ENCODE data around the gene SLC36A4. TPM values are rescaled to one million over a fixed set of nuclear protein-coding genes. Genes with fewer than 3 reads are reported as not detected.
"Not testable (repeated sequence)": the region's sequence is repeated elsewhere in the genome, so short reads cannot be mapped to it uniquely, and the experiment has no call there.

SLC36A4 gene
- 6.3 and 6.9 TPM in 2 replicates for total RNA-seq (2014; rRNA removed; shearing (Covaris generic))

GRCh38 chr11:93197380-93198214 lies at the start of gene SLC36A4:
TSS of gene SLC36A4 (minus strand) at chr11:93197991. CDS start at chr11:93197832, 159 bp downstream.
- peak; percentile 93 for DNase-seq (ENCODE audit: low read depth)

- DNase-seq (ENCODE audit: low read depth), result not testable (repeated sequence)
Measured at GRCh38 chr11:93246790-93247189, 49.0 kb upstream of the SLC36A4 start.

GRCh38 chr11:93244018-93244417 lies 46.2 kb upstream of the SLC36A4 start:
- DNase-seq (ENCODE audit: low read depth), result no peak

- DNase-seq (ENCODE audit: low read depth), result no peak
Measured at GRCh38 chr11:93239966-93240365, 42.2 kb upstream of the SLC36A4 start.

- DNase-seq (ENCODE audit: low read depth), result no peak
Measured at GRCh38 chr11:93238956-93239355, 41.2 kb upstream of the SLC36A4 start.

- peak; percentile 18 for DNase-seq (ENCODE audit: low read depth)
Measured at GRCh38 chr11:93236741-93237675, 39.2 kb upstream of the SLC36A4 start.

- peak; percentile 67 for DNase-seq (ENCODE audit: low read depth)
Measured at GRCh38 chr11:93234602-93235207, 36.9 kb upstream of the SLC36A4 start.

- no peak for DNase-seq (ENCODE audit: low read depth)
Measured at GRCh38 chr11:93229876-93230275, 32.1 kb upstream of the SLC36A4 start.

- DNase-seq (ENCODE audit: low read depth), result no peak
Measured at GRCh38 chr11:93225662-93226061, 27.9 kb upstream of the SLC36A4 start.

- no peak for DNase-seq (ENCODE audit: low read depth)
Measured at GRCh38 chr11:93221539-93221938, 23.7 kb upstream of the SLC36A4 start.

GRCh38 chr11:93220078-93220477 lies 22.3 kb upstream of the SLC36A4 start:
- no peak for DNase-seq (ENCODE audit: low read depth)

GRCh38 chr11:93219440-93219839 lies 21.6 kb upstream of the SLC36A4 start:
- no peak for DNase-seq (ENCODE audit: low read depth)

- DNase-seq (ENCODE audit: low read depth), result no peak
Measured at GRCh38 chr11:93216511-93217101, 18.8 kb upstream of the SLC36A4 start.

- DNase-seq (ENCODE audit: low read depth), result no peak
Measured at GRCh38 chr11:93213622-93214021, 15.8 kb upstream of the SLC36A4 start.

GRCh38 chr11:93212094-93212493 lies 14.3 kb upstream of the SLC36A4 start:
- no peak for DNase-seq (ENCODE audit: low read depth)

- no peak for DNase-seq (ENCODE audit: low read depth)
Measured at GRCh38 chr11:93209466-93209865, 11.7 kb upstream of the SLC36A4 start.

GRCh38 chr11:93208663-93209270 lies 11.0 kb upstream of the SLC36A4 start:
- no peak for DNase-seq (ENCODE audit: low read depth)

GRCh38 chr11:93199616-93200015 lies 1.8 kb upstream of the SLC36A4 start:
- DNase-seq (ENCODE audit: low read depth), result no peak

- no peak for DNase-seq (ENCODE audit: low read depth)
Measured at GRCh38 chr11:93198215-93198845, 539 bp upstream of the SLC36A4 start.

- DNase-seq (ENCODE audit: low read depth), result no peak
Measured at GRCh38 chr11:93196816-93197379, 893 bp downstream of the SLC36A4 start.
